ENCODE results near the gene ASB18. TPM values are rescaled to one million over a fixed set of nuclear protein-coding genes. Genes with fewer than 3 reads are reported as not detected.

Gene ASB18
- total and polyA plus RNA-seq, 2 donors (not counting 3 experiments of a cell fraction or from before 2014, with no cell fraction given), result not detected

GRCh38 chr2:236173729-236174607 lies 90.2 kb downstream of the ASB18 start:
- Histone ChIP-seq H3K27ac (ENCODE audit: insufficient read depth, low read depth, low read length) (no peak overlapping the region), H3K9ac (replicated peaks; ENCODE audit: extremely low read depth, insufficient read depth, low read length) (no peak overlapping the region), H3K36me3 (ENCODE audit: control insufficient read depth in 2 of 2, extremely low read depth in 1 of 2, insufficient read depth in 2 of 2, low read length in 2 of 2) (no peaks in the 10 kb centered on the region), H3K4me1 (ENCODE audit: control insufficient read depth, extremely low read depth, insufficient read depth, low read length) (peaks cover 27% of the 10 kb centered on the region), H2AFZ (ENCODE audit: low read depth, low read length) (no peak overlapping the region), H3K4me2 (ENCODE audit: insufficient read depth, low read length) (no peak overlapping the region), H3K4me3 (replicated peaks in 1 of 3; ENCODE audit: insufficient read depth in 1 of 3, low read depth in 1 of 3, low read length in 3 of 3) (no peak overlapping the region), H3K79me2 (ENCODE audit: control insufficient read depth, insufficient read depth, low read length) (no peaks in the 10 kb centered on the region), H3K27me3 (ENCODE audit: control insufficient read depth in 2 of 2, insufficient read depth in 2 of 2, low read length in 2 of 2) (peaks cover 2 to 49% of the 10 kb centered on the region in 2 experiments), H3K9me1 (replicated peaks; ENCODE audit: control insufficient read depth, extremely low read depth, insufficient read depth, low read length) (no peaks in the 10 kb centered on the region), H4K20me1 (replicated peaks; ENCODE audit: control insufficient read depth, extremely low read depth, insufficient read depth, low read length) (no peaks in the 10 kb centered on the region), H3K9me3 (replicated peaks; ENCODE audit: control insufficient read depth, insufficient read depth, low read length) (no peaks in the 10 kb centered on the region)
- ChIA-PET CTCF (interaction anchor here (0.9 to 3.1 kb wide), 3 partner anchors 12 to 395 kb away, joined by 3 to 21 read pairs (median 4); no protein-coding TSS in a partner anchor), POLR2A (no interaction called here)
- dilution Hi-C loops (cut with MboI; ENCODE audit: extremely low pct_ligation_motif_present, low sequenced_read_pairs) (no loop called here), intact Hi-C loops (cut with micrococcal nuclease) (no loop called here)
- TF ChIP-seq GATA2 (IDR thresholded peaks at IDR 0.05; ENCODE audit: insufficient read depth, insufficient read length, low read depth, low read length) (no peak), POLR2AphosphoS5 (IDR thresholded peaks at IDR 0.05; ENCODE audit: insufficient read depth, low read depth, low read length) (no peak), MAX (IDR thresholded peaks at IDR 0.05; ENCODE audit: insufficient read depth, insufficient read length) (no peak), EZH2 (IDR thresholded peaks at IDR 0.05; ENCODE audit: borderline replicate concordance, low read depth, low read length, severe bottlenecking) (no peak), MYC (IDR thresholded peaks at IDR 0.05; ENCODE audit: low read depth, low read length) (no peak), FOS (IDR thresholded peaks at IDR 0.05; ENCODE audit: borderline replicate concordance, insufficient read depth, low read length) (no peak), CTCF (IDR thresholded peaks at IDR 0.05; ENCODE audit: extremely low read depth in 1 of 2, insufficient read depth in 1 of 2, low read depth in 1 of 2, low read length in 2 of 2) (no peak), POLR2A (IDR thresholded peaks at IDR 0.05; ENCODE audit: low read depth, low read length) (no peak), JUN (IDR thresholded peaks at IDR 0.05; ENCODE audit: borderline replicate concordance, insufficient read depth, insufficient read length, low read depth) (no peak)
- no peak for DNase-seq (ENCODE audit: low read depth, low spot score)
- FAIRE-seq, result peak; percentile 28
- BruUV-seq (replicated peaks), result no TSS peak

All from endothelial cell of umbilical vein (primary cell).